K562 (cell line): ENCODE results near the gene AP2S1. TPM values are rescaled to one million over a fixed set of nuclear protein-coding genes. Genes with fewer than 3 reads are reported as not detected.
A peak's percentile ranks its signal among the peaks of the same experiment; 100 is the strongest.

Experiments used
- CHCHD3 ChIP-seq: fragments of 250-450 bp; sonication (Bioruptor Pico); IDR thresholded peaks from 2 replicates; pipeline ENCODE4 v2.1.2; 2022; ENCODE audit warnings: mild to moderate bottlenecking
- EHMT2 ChIP-seq: fragments of 450-650 bp; IDR thresholded peaks from 2 replicates; pipeline ENCODE4 v1.6.1; 2018; ENCODE audit warnings: antibody characterized with exemption
- ELF2 ChIP-seq: fragments of 250-450 bp; sonication (Bioruptor Pico); IDR thresholded peaks from 2 replicates; pipeline ENCODE4 v1.5.0; 2021; ENCODE audit warnings: mild to moderate bottlenecking
- ETV1 ChIP-seq: fragments of 450-650 bp; conservative IDR thresholded peaks from 2 replicates; pipeline ENCODE4 v1.6.1; 2016; ENCODE audit warnings: missing genetic modification characterization, control low read depth, low read depth, missing compliant biosample characterization
- JUND ChIP-seq, 2 experiments: IDR thresholded peaks; 2 replicates in 1 of 2; 3 replicates in 1 of 2; pipeline ENCODE4 v1.6.1; 2011; ENCODE audit warnings: borderline replicate concordance in 2 of 2, low read depth in 2 of 2, low read length in 2 of 2, improper control_type of control experiment in 1 of 2, missing biosample characterization in 1 of 2, missing genetic modification characterization in 1 of 2, missing genetic modification reagents in 1 of 2
- MEF2D ChIP-seq: conservative IDR thresholded peaks from 2 replicates; pipeline ENCODE4 v1.6.1; 2016; ENCODE audit warnings: low read depth, missing genetic modification characterization, missing compliant biosample characterization
- MTA2 ChIP-seq: fragments of 450-650 bp; IDR thresholded peaks from 2 replicates; pipeline ENCODE4 v1.6.1; 2016; ENCODE audit warnings: low read depth
- NFIC ChIP-seq: fragments of 450-650 bp; IDR thresholded peaks from 2 replicates; pipeline ENCODE4 v1.6.1; 2017; ENCODE audit warnings: mild to moderate bottlenecking, inconsistent platforms
- NR2C1 ChIP-seq, 2 experiments: fragments of 450-650 bp; IDR thresholded peaks; 2 replicates each; pipeline ENCODE4 v1.6.1; 2017; ENCODE audit warnings: mild to moderate bottlenecking in 2 of 2, antibody characterized with exemption in 1 of 2, inconsistent platforms in 1 of 2, missing compliant biosample characterization in 1 of 2, missing genetic modification characterization in 1 of 2
- NR2C2 ChIP-seq, 2 experiments: fragments of 200-800 bp in 1 of 2; sonication (Bioruptor generic) in 1 of 2; sonication (generic) in 1 of 2; formaldehyde crosslinking in 1 of 2; IDR thresholded peaks; 2 replicates each; pipeline versions ENCODE4 v1.6.1 to v1.8.0; 2016 to 2022; ENCODE audit warnings: mild to moderate bottlenecking in 1 of 2, missing compliant biosample characterization in 1 of 2, missing genetic modification characterization in 1 of 2, missing genetic modification reagents in 1 of 2
- SIRT6 ChIP-seq: IDR thresholded peaks from one replicate; pipeline ENCODE4 v1.6.1; 2012; ENCODE audit warnings: low read depth, mild to moderate bottlenecking, control low read depth, inconsistent platforms, low read length, moderate library complexity
- TRIM28 ChIP-seq: fragments of 450-650 bp; IDR thresholded peaks from 2 replicates; pipeline ENCODE4 v1.6.1; 2017
- ZNF232 ChIP-seq: sonication (generic); formaldehyde crosslinking; IDR thresholded peaks from 2 replicates; pipeline ENCODE4 v1.8.0; 2022; ENCODE audit warnings: mild to moderate bottlenecking, missing genetic modification reagents
- ZNF717 ChIP-seq: fragments of 250-450 bp; sonication (Bioruptor Pico); IDR thresholded peaks from 2 replicates; pipeline ENCODE4 v1.5.0; 2021
- polyA plus RNA-seq, 8 experiments: library from polyadenylated mRNA; depleted of rRNA in 4 of 8; stranded (reverse) in 5 of 8; unstranded in 3 of 8; fragments of >200 nt; fragmentation: Nextera tagmentation in 2 of 8; fragmentation: Illumina TruSeq in 1 of 8; extraction: Ambion mirVana in 2 of 8; extraction: Trizol in 1 of 8; gene quantifications; 2 replicates each; pipeline versions ENCODE4 v1.2.1 to v1.2.3, GENCODE V29; 2011 to 2014; ENCODE audit warnings: inconsistent platforms in 1 of 8, missing spikeins in 1 of 8
- total RNA-seq, 7 experiments: library from RNA; depleted of rRNA in 6 of 7; stranded (reverse); fragments of >200 nt in 6 of 7; fragmentation: Illumina TruSeq in 2 of 7; extraction: Trizol in 2 of 7; gene quantifications; 2 replicates each; pipeline versions ENCODE4 v1.2.1 to v1.2.3, GENCODE V29; 2011 to 2021; ENCODE audit warnings: low replicate concordance in 1 of 7
- TF ChIP-seq, protein P1 (sequence below), 2 experiments: IDR thresholded peaks; 2 replicates each; pipeline ENCODE4 v1.6.1; 2012; ENCODE audit warnings: improper control_type of control experiment in 2 of 2, low read depth in 2 of 2, low read length in 2 of 2, borderline replicate concordance in 1 of 2
- TF ChIP-seq, protein P2 (sequence below), 2 experiments: fragments of 450-650 bp; IDR thresholded peaks; 2 replicates each; pipeline ENCODE4 v1.6.1; 2016
- TF ChIP-seq, protein P3 (sequence below): fragments of 450-650 bp; IDR thresholded peaks from 2 replicates; pipeline ENCODE4 v1.6.1; 2018; ENCODE audit warnings: mild to moderate bottlenecking, low read depth; ENCODE audit not compliant: partially characterized antibody
- TF ChIP-seq, protein P4 (sequence below): fragments of 450-650 bp; IDR thresholded peaks from 2 replicates; pipeline ENCODE4 v1.6.1; 2016; ENCODE audit warnings: borderline replicate concordance

Gene AP2S1
- total and polyA plus RNA-seq, 9 of the 15 experiments (the other 6 are each of a cell fraction or from before 2014, with no cell fraction given), result 32.4 to 294 (median 136) TPM

DNA sequence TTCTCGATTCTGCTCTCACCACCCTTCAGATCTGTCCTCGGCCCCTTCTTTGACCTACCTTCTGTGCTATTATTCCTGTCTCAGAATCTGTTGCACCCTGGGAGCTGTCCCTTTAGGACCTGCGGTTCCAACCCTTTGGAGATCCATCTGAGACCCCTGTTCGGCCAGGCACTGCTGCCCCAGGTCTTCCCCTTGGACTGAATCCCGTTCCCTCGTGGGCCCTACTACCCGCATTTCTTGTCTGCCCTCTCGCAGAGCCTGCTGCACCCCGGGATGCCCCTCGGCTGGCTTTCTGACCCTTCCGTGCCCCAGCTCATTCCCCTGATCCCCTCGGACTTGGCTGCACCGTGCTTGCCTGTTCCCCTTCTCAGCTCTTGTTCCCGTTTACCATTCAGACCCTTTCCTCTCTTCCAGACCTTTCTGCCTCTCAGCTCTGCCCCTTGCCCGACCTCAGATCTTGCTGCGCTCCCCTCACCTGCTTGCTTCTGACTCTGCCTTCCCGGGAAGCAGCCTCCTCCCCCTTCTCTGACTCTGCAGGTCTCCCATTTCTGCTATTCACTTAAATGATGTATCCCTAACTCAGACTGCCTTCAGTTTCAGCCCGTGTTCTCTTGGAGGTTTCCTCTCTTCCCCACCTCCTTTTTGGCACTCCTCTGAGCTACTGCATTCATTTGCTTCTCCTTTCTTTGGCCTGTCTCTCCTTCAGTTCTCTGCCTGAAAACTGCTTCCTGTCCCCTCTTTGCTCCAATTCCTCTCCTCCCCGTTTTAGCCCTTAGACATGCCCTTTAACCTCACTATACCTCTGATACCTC, 11.3 kb upstream of the AP2S1 start (continued):
- TF ChIP-seq, protein P1, sequence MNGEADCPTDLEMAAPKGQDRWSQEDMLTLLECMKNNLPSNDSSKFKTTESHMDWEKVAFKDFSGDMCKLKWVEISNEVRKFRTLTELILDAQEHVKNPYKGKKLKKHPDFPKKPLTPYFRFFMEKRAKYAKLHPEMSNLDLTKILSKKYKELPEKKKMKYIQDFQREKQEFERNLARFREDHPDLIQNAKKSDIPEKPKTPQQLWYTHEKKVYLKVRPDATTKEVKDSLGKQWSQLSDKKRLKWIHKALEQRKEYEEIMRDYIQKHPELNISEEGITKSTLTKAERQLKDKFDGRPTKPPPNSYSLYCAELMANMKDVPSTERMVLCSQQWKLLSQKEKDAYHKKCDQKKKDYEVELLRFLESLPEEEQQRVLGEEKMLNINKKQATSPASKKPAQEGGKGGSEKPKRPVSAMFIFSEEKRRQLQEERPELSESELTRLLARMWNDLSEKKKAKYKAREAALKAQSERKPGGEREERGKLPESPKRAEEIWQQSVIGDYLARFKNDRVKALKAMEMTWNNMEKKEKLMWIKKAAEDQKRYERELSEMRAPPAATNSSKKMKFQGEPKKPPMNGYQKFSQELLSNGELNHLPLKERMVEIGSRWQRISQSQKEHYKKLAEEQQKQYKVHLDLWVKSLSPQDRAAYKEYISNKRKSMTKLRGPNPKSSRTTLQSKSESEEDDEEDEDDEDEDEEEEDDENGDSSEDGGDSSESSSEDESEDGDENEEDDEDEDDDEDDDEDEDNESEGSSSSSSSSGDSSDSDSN (IDR thresholded peaks at IDR 0.05; ENCODE audit: borderline replicate concordance in 1 of 2, low read depth in 2 of 2, low read length in 2 of 2), result 0 out of 4 replicates have a peak, but pooled peaks of 1 of the 2 experiments have one; percentile 33
- TF ChIP-seq ZNF232 (CRISPR knock-in tag) (0 out of 2 replicates have a peak, but pooled peaks have one; percentile 66), JUND (IDR thresholded peaks at IDR 0.05; ENCODE audit: borderline replicate concordance, low read depth, low read length) (no peak), JUND (tag; IDR thresholded peaks at IDR 0.05; ENCODE audit: borderline replicate concordance, low read depth, low read length) (0 out of 3 replicates have a peak, but pooled peaks have one; percentile 22), TRIM28 (0 out of 2 replicates have a peak, but pooled peaks have one; percentile 15), MEF2D (tag) (0 out of 2 replicates have a peak, but pooled peaks have one; percentile 14), SIRT6 (no peak), NR2C1 (IDR thresholded peaks at IDR 0.05) (peak; percentile 82), NR2C1 (tag; IDR thresholded peaks at IDR 0.05) (peak; percentile 72), ELF2 (no peak), ETV1 (tag) (0 out of 2 replicates have a peak, but pooled peaks have one; percentile 19), CHCHD3 (no peak), NR2C2 (CRISPR knock-in tag; IDR thresholded peaks at IDR 0.05) (no peak; the same call in 1 of the 2 replicates), NR2C2 (tag; IDR thresholded peaks at IDR 0.05) (peak; percentile 52), NFIC (peak; percentile 19; the same call in 1 of the 2 replicates), EHMT2 (peak; percentile 25; the same call in 1 of the 2 replicates), ZNF717 (CRISPR knock-in tag) (no peak), MTA2 (peak; percentile 5; the same call in 1 of the 2 replicates)
- TF ChIP-seq, protein P2, sequence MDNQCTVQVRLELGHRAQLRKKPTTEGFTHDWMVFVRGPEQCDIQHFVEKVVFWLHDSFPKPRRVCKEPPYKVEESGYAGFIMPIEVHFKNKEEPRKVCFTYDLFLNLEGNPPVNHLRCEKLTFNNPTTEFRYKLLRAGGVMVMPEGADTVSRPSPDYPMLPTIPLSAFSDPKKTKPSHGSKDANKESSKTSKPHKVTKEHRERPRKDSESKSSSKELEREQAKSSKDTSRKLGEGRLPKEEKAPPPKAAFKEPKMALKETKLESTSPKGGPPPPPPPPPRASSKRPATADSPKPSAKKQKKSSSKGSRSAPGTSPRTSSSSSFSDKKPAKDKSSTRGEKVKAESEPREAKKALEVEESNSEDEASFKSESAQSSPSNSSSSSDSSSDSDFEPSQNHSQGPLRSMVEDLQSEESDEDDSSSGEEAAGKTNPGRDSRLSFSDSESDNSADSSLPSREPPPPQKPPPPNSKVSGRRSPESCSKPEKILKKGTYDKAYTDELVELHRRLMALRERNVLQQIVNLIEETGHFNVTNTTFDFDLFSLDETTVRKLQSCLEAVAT (IDR thresholded peaks at IDR 0.05), result 0 out of 4 replicates have a peak, but pooled peaks of 1 of the 2 experiments have one; percentile 21
- TF ChIP-seq, protein P3, sequence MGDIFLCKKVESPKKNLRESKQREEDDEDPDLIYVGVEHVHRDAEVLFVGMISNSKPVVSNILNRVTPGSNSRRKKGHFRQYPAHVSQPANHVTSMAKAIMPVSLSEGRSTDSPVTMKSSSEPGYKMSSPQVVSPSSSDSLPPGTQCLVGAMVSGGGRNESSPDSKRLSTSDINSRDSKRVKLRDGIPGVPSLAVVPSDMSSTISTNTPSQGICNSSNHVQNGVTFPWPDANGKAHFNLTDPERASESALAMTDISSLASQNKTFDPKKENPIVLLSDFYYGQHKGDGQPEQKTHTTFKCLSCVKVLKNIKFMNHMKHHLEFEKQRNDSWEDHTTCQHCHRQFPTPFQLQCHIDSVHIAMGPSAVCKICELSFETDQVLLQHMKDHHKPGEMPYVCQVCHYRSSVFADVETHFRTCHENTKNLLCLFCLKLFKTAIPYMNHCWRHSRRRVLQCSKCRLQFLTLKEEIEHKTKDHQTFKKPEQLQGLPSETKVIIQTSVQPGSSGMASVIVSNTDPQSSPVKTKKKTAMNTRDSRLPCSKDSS, result peak; percentile 54
- TF ChIP-seq, protein P4, sequence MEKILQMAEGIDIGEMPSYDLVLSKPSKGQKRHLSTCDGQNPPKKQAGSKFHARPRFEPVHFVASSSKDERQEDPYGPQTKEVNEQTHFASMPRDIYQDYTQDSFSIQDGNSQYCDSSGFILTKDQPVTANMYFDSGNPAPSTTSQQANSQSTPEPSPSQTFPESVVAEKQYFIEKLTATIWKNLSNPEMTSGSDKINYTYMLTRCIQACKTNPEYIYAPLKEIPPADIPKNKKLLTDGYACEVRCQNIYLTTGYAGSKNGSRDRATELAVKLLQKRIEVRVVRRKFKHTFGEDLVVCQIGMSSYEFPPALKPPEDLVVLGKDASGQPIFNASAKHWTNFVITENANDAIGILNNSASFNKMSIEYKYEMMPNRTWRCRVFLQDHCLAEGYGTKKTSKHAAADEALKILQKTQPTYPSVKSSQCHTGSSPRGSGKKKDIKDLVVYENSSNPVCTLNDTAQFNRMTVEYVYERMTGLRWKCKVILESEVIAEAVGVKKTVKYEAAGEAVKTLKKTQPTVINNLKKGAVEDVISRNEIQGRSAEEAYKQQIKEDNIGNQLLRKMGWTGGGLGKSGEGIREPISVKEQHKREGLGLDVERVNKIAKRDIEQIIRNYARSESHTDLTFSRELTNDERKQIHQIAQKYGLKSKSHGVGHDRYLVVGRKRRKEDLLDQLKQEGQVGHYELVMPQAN, result peak; percentile 8; the same call in 1 of the 2 replicates
